SU-DHL-6 (cell line): ENCODE results near the gene WDR64.
A peak's percentile ranks its signal among the peaks of the same experiment; 100 is the strongest.

Experiments
- H2AFZ ChIP-seq: fragments of 200-600 bp; sonication (generic); 2 replicates; pipeline ENCODE4 v1.6.1; 2014; ENCODE audit warnings: low read depth, mild to moderate bottlenecking, moderate library complexity, mixed read lengths, antibody characterized with exemption, low read length; ENCODE audit not compliant: severe bottlenecking
- H3F3A ChIP-seq: fragments of 200-600 bp; shearing (Covaris generic); 2 replicates; pipeline ENCODE4 v1.6.0; 2016; ENCODE audit warnings: antibody characterized with exemption, mild to moderate bottlenecking; ENCODE audit not compliant: insufficient read depth
- H3K27ac ChIP-seq: fragments of 200-600 bp; sonication (generic); 2 replicates; pipeline ENCODE4 v1.5.1; 2016; ENCODE audit warnings: low read depth, mild to moderate bottlenecking, low read length, moderate library complexity, mixed read lengths
- H3K27me3 ChIP-seq: fragments of 200-600 bp; sonication (generic), shearing (Covaris generic); 2 replicates; pipeline ENCODE4 v1.6.0; 2014; ENCODE audit warnings: mild to moderate bottlenecking, low read length
- H3K36me3 ChIP-seq: fragments of 200-600 bp; sonication (generic); 2 replicates; pipeline ENCODE4 v1.6.1; 2014; ENCODE audit warnings: mild to moderate bottlenecking, low read length, mixed read lengths
- H3K4me2 ChIP-seq: fragments of 300-600, 200-600 bp; shearing (Covaris generic), sonication (generic); 2 replicates; pipeline ENCODE4 v1.6.0; 2014; ENCODE audit warnings: low read length, low read depth, mild to moderate bottlenecking; ENCODE audit not compliant: poor library complexity, severe bottlenecking
- H3K4me3 ChIP-seq: fragments of 200-600 bp; sonication (generic); 2 replicates; pipeline ENCODE4 v1.5.1; 2014; ENCODE audit warnings: antibody characterized with exemption, low read length, mild to moderate bottlenecking, mixed read lengths; ENCODE audit not compliant: insufficient read depth, poor library complexity, severe bottlenecking
- H3K79me2 ChIP-seq: fragments of 200-600 bp; sonication (generic); 2 replicates; pipeline ENCODE4 v1.6.1; 2014; ENCODE audit warnings: mild to moderate bottlenecking, low read length, moderate library complexity; ENCODE audit not compliant: insufficient read depth
- H3K9ac ChIP-seq: fragments of 200-600 bp; sonication (generic); 2 replicates; pipeline ENCODE4 v1.7.0; 2014; ENCODE audit warnings: mild to moderate bottlenecking, low read length
- H3K9me2 ChIP-seq: fragments of 200-600 bp; sonication (generic); replicated peaks from 2 replicates; pipeline ENCODE4 v1.6.1; 2014; ENCODE audit warnings: low read length; ENCODE audit not compliant: insufficient read depth
- H3K9me3 ChIP-seq: fragments of 200-600 bp; sonication (generic); 2 replicates; pipeline ENCODE4 v1.6.1; 2014; ENCODE audit warnings: low read length, mixed read lengths; ENCODE audit not compliant: insufficient read depth
- H4K20me1 ChIP-seq: fragments of 200-600 bp; sonication (generic); 2 replicates; pipeline ENCODE4 v1.6.1; 2014; ENCODE audit warnings: low read depth, mild to moderate bottlenecking, antibody characterized with exemption, low read length, moderate library complexity, mixed read lengths
- CTCF ChIP-seq: fragments of 200-600 bp; sonication (generic); IDR thresholded peaks from one replicate; pipeline ENCODE4 v1.5.1; 2017; ENCODE audit warnings: antibody characterized with exemption, mild to moderate bottlenecking, low read length, moderate library complexity; ENCODE audit not compliant: insufficient read depth, poor library complexity, severe bottlenecking
- EZH2phosphoT487 ChIP-seq: fragments of 200-600 bp; sonication (generic), shearing (Covaris generic); conservative IDR thresholded peaks from 2 replicates; pipeline ENCODE4 v1.6.1; 2018; ENCODE audit warnings: mild to moderate bottlenecking, antibody characterized with exemption, low read length, moderate library complexity, mixed read lengths

Gene WDR64

DNA sequence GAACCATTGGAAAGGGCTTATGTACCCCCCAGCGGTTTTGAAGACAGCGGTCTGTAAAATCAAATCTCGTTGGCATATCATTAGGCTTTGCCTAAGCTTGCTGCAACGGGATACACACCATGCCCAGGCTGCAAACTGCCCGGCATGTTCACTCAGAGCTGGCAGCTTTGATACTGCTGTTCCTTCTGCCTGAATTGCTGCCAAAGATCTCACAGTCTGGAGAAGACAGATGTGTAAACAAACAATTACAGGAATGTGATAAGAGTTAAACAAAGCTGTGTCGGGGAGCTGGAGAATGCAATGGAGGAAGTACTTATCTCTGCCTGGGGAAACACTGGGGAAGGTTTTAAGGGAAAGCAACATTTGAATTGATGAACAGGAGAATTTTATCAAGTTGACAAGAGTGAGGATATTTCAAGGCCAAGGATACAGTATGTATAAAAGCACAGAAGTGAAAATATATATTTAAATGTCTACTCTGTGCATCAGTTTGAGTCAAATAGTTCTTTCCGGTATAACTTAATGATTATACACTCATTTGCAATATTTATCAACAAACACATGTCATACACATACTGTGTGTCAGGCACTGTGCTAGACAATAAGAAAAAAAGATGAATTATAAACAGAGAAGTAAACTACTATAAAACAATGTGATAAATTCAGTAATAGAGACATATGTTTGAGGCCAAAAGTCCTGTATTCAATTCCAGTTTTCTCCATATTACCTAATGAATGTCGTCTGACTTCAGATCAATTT lies 41.8 kb upstream of the WDR64 start:
- no peak overlapping the region for H2AFZ ChIP-seq
- no peaks in the 10 kb centered on the region for H3K79me2 ChIP-seq
- no peaks in the 10 kb centered on the region for H4K20me1 ChIP-seq
- no peak overlapping the region for H3K4me2 ChIP-seq
- no peaks in the 10 kb centered on the region for H3K36me3 ChIP-seq
- no peak overlapping the region for H3K27ac ChIP-seq
- H3K4me3 ChIP-seq = no peak overlapping the region
- TF ChIP-seq EZH2phosphoT487 (no peak), CTCF (no peak)
- no peaks in the 10 kb centered on the region for H3K9me2 ChIP-seq
- no peaks in the 10 kb centered on the region for H3K27me3 ChIP-seq
- no peaks in the 10 kb centered on the region; the same call in 1 of the 2 replicates for H3F3A ChIP-seq
- H3K9me3 ChIP-seq = no peaks in the 10 kb centered on the region
- H3K9ac ChIP-seq = no peak overlapping the region

- H3K9me3 ChIP-seq = no peaks in the 10 kb centered on the region
- no peaks in the 10 kb centered on the region for H3K27me3 ChIP-seq
- peak; percentile 57 for TF ChIP-seq CTCF
- no peak for TF ChIP-seq EZH2phosphoT487
- H3K36me3 ChIP-seq = no peaks in the 10 kb centered on the region
- no peak overlapping the region for H3K9ac ChIP-seq
- H3K4me2 ChIP-seq = no peak overlapping the region
- H3F3A ChIP-seq = no peaks in the 10 kb centered on the region; the same call in 1 of the 2 replicates
- no peaks in the 10 kb centered on the region for H4K20me1 ChIP-seq
- H3K27ac ChIP-seq = no peak overlapping the region
- no peak overlapping the region for H3K4me3 ChIP-seq
- peak overlapping the region; percentile 76 for H2AFZ ChIP-seq
- H3K79me2 ChIP-seq = no peaks in the 10 kb centered on the region
- no peaks in the 10 kb centered on the region for H3K9me2 ChIP-seq
Measured at GRCh38 chr1:241611063-241611462, 41.0 kb upstream of the WDR64 start.

- no peaks in the 10 kb centered on the region for H4K20me1 ChIP-seq
- no peak overlapping the region for H2AFZ ChIP-seq
- no peaks in the 10 kb centered on the region for H3K79me2 ChIP-seq
- no peaks in the 10 kb centered on the region for H3K9me3 ChIP-seq
- H3K27me3 ChIP-seq = no peaks in the 10 kb centered on the region
- no peak overlapping the region for H3K4me3 ChIP-seq
- no peaks in the 10 kb centered on the region; the same call in 1 of the 2 replicates for H3F3A ChIP-seq
- H3K27ac ChIP-seq = no peak overlapping the region
- H3K9me2 ChIP-seq = no peaks in the 10 kb centered on the region
- no peak for TF ChIP-seq EZH2phosphoT487
- no peak for TF ChIP-seq CTCF
- no peaks in the 10 kb centered on the region for H3K36me3 ChIP-seq
- no peak overlapping the region for H3K9ac ChIP-seq
- no peak overlapping the region for H3K4me2 ChIP-seq
Measured at GRCh38 chr1:241611736-241612135, 40.3 kb upstream of the WDR64 start.
